ENCODE results near the gene TCEA2.

Gene TCEA2

GRCh38 chr20:64062596-64063388 is at the start of gene TCEA2:
Gene TCEA2, plus strand, starts transcription at chr20:64063198. Its CDS starts 115 bp downstream, at chr20:64063313.
- Mint-ChIP-seq H3K4me3 (peak within 1 kb of the TSS; percentile 93 to 99 (median 94)), H3K27ac (peak within 1 kb of the TSS; percentile 47 to 94 (median 62)), H3K27me3 (ENCODE audit: low read depth) (peaks cover 6% of the 10 kb centered on the region), H3K36me3 (ENCODE audit: low read depth) (no peaks in the 10 kb centered on the region), H3K4me1 (peaks cover 6% of the 10 kb centered on the region), H3K9me3 (no peaks in the 10 kb centered on the region)
- no peak for TF ChIP-seq CTCF (IDR thresholded peaks at IDR 0.05; ENCODE audit: unreplicated experiment in 3 of 3)

DNA sequence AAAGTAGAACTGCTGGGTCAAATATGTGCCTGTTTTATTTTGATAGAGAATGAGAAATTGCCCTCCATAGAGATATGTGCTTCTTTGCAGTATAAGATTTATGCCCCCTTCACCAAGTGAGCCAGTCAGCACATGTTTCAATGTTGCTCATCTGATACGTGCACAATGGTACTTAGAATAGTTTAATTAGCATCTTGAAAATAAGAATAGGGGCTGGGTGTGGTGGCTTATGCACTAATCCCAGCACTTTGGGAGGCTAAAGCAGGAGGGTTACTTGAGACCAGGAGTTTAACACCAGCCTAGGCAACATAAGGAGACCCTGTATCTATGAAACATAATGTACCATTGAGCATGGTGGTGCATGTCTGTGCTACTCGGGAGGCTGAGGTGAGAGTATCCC is 47.4 kb upstream of the TCEA2 start:
- H3K9me3 Mint-ChIP-seq: no peaks in the 10 kb centered on the region
- no peak for TF ChIP-seq CTCF (IDR thresholded peaks at IDR 0.05; ENCODE audit: unreplicated experiment in 3 of 3)
- no peaks in the 10 kb centered on the region for H3K4me1 Mint-ChIP-seq

DNA sequence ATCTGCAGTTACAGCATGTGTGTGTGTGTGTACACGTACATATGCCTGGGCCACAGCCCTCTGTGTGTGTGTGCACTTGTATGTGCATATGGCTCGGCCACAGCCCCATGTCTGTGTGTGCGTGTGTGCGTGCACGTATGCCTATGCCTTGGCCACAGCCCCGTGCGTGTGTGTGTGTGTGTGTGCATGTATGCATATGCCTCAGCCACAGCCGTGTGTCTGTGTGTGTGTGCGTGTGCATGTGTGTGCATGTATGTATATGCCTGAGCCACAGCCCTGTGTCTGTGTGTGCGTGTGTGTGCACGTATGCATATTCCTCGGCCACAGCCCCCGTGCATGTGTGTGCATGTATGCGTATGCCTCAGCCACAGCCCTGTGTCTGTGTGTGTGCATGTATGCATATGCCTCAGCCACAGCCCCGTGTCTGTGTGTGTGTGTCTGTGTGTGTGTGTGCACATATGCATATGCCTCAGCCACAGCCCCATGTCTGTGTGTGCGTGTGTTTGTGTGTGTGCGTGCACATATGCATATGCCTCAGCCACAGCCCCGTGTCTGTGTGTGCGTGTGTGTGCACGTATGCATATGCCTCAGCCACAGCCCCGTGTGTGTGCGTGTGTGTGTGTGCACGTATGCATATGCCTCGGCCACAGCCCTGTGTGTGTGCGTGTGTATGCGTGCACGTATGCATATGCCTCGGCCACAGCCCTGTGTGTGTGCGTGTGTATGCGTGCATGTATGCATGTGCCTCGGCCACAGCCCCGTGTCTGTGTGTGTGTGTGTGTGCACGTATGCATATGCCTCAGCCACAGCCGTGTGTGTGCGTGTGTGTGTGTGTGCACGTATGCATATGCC is 41.6 kb upstream of the TCEA2 start:
- Mint-ChIP-seq H3K27ac (no peak overlapping the region), H3K4me1 (no peaks in the 10 kb centered on the region), H3K9me3 (no peaks in the 10 kb centered on the region), H3K36me3 (ENCODE audit: low read depth) (peaks cover 70% of the 10 kb centered on the region), H3K4me3 (no peak overlapping the region), H3K27me3 (ENCODE audit: low read depth) (no peaks in the 10 kb centered on the region)
- no peak for TF ChIP-seq CTCF (IDR thresholded peaks at IDR 0.05; ENCODE audit: unreplicated experiment in 3 of 3)

More for the DNA sequence above, 47.4 kb upstream of the TCEA2 start:
- H3K4me3 Mint-ChIP-seq: no peak overlapping the region
- no peaks in the 10 kb centered on the region for H3K27me3 Mint-ChIP-seq (ENCODE audit: low read depth)
- peaks cover 65% of the 10 kb centered on the region for H3K36me3 Mint-ChIP-seq (ENCODE audit: low read depth)
- no peak overlapping the region for H3K27ac Mint-ChIP-seq

DNA sequence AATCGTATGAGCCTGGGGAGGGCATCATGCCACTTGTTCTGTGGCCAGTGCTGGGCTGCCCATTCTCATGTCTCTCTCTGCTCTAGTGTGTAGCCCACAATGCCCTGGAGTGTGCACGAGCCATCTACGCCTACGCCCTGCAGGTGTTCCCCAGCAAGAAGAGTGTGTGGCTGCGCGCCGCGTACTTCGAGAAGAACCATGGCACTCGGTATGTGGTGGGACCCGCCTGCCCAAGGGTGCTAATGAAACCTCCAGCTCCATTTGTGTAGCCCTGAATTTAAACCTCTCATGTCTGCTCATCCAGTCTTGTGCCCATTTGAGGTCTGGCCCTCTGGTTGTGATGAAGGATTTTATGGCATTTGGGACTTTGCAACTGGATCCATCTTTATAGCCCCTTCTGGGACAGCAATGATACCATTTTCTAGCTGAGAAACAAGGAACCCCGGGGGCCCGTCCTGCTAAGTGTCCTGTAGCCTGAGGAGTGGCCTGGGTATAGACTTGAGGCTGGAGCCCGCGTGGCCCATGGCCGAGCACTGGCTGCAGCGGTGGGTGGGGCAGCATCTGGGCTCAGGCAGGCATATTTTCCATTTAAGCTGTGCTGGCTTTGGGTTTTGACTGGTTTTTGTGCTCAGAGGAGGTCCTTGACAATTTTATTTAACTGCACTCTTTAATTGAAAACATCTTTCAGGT is 40.2 kb upstream of the TCEA2 start:
- Mint-ChIP-seq H3K27me3 (ENCODE audit: low read depth) (no peaks in the 10 kb centered on the region), H3K27ac (no peak overlapping the region), H3K4me3 (no peak overlapping the region), H3K4me1 (no peaks in the 10 kb centered on the region), H3K36me3 (ENCODE audit: low read depth) (peaks cover 71% of the 10 kb centered on the region), H3K9me3 (no peaks in the 10 kb centered on the region)
- no peak for TF ChIP-seq CTCF (IDR thresholded peaks at IDR 0.05; ENCODE audit: unreplicated experiment in 3 of 3)

GRCh38 chr20:64023361-64024140 is 39.4 kb upstream of the TCEA2 start:
- TF ChIP-seq CTCF (IDR thresholded peaks at IDR 0.05; ENCODE audit: unreplicated experiment in 3 of 3): no peak
- H3K27me3 Mint-ChIP-seq (ENCODE audit: low read depth): peaks cover 3% of the 10 kb centered on the region
- no peaks in the 10 kb centered on the region for H3K4me1 Mint-ChIP-seq
- H3K36me3 Mint-ChIP-seq (ENCODE audit: low read depth): peaks cover 70% of the 10 kb centered on the region
- no peak overlapping the region for H3K4me3 Mint-ChIP-seq
- no peaks in the 10 kb centered on the region for H3K9me3 Mint-ChIP-seq
- peak overlapping the region in 1 of 3 experiments; percentile 58 for H3K27ac Mint-ChIP-seq
